Neutrophil (primary cell): ENCODE results near the gene NOP14.

ENCODE experiments used
- H3K27ac ChIP-seq: fragments of 200-600 bp; sonication (generic); 2 replicates; pipeline ENCODE4 v1.5.1; 2016; ENCODE audit warnings: mild to moderate bottlenecking, moderate library complexity
- H3K27me3 ChIP-seq: fragments of 200-600 bp; sonication (generic); 2 replicates; pipeline ENCODE4 v1.6.0; 2016; ENCODE audit warnings: mild to moderate bottlenecking
- H3K36me3 ChIP-seq: fragments of 200-600 bp; sonication (generic); 2 replicates; pipeline ENCODE4 v1.5.1; 2017
- H3K4me1 ChIP-seq, 2 experiments: fragments of 200-600 bp in 1 of 2; sonication (generic) in 1 of 2; 1 replicate in 1 of 2; 2 replicates in 1 of 2; pipeline versions ENCODE4 v1.5.1 to v1.6.1; 2013 to 2016; ENCODE audit warnings: low read depth in 1 of 2, low read length in 1 of 2, mild to moderate bottlenecking in 1 of 2, moderate library complexity in 1 of 2; ENCODE audit not compliant: control insufficient read depth in 1 of 2, insufficient read depth in 1 of 2
- H3K4me3 ChIP-seq, 2 experiments: fragments of 200-600 bp in 1 of 2; sonication (generic) in 1 of 2; 1 replicate in 1 of 2; 2 replicates in 1 of 2; pipeline ENCODE4 v1.5.1; 2013 to 2016; ENCODE audit warnings: low read depth in 1 of 2, low read length in 1 of 2, mild to moderate bottlenecking in 1 of 2, moderate library complexity in 1 of 2
- H3K9me3 ChIP-seq: fragments of 200-600 bp; sonication (generic); 2 replicates; pipeline ENCODE4 v1.5.1; 2016
- CTCF ChIP-seq: fragments of 200-600 bp; sonication (generic); IDR thresholded peaks from 2 replicates; pipeline ENCODE4 v1.5.1; 2016; ENCODE audit warnings: antibody characterized with exemption

NOP14 gene

GRCh38 chr4:2914256-2915126 is 48.7 kb downstream of the NOP14 start:
- Histone ChIP-seq H3K36me3 (peaks cover 83% of the 10 kb centered on the region), H3K27ac (peak overlapping the region; percentile 57), H3K27me3 (no peaks in the 10 kb centered on the region), H3K4me1 (peaks cover 4 to 8% of the 10 kb centered on the region in 2 experiments), H3K4me3 (no peak overlapping the region), H3K9me3 (no peaks in the 10 kb centered on the region)
- no peak for TF ChIP-seq CTCF

DNA sequence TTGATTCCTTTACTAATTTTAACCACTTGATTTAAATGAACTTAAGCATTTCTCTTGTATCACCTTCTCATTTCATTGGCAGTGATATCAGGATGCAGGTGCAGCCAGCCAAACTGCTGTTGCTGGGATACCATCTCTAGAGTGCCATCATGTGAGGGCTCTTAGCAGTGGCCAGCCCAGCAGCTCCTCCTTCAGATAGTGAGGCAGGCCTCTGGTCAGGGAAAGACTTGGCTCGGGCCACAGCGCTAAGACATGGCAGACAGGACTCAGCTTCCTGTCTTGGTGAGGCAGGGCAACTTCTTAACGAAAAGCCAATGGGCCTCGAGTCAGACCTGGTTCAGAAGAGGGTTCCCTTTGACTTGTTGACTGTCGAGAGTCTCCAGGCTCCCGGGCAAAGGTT is 50.0 kb downstream of the NOP14 start:
- no peak overlapping the region for H3K27ac ChIP-seq
- TF ChIP-seq CTCF = no peak
- peaks cover 92% of the 10 kb centered on the region for H3K36me3 ChIP-seq
- H3K27me3 ChIP-seq = no peaks in the 10 kb centered on the region
- H3K4me1 ChIP-seq = peaks cover 4 to 8% of the 10 kb centered on the region in 2 experiments
- no peaks in the 10 kb centered on the region for H3K9me3 ChIP-seq
- H3K4me3 ChIP-seq = no peak overlapping the region

DNA sequence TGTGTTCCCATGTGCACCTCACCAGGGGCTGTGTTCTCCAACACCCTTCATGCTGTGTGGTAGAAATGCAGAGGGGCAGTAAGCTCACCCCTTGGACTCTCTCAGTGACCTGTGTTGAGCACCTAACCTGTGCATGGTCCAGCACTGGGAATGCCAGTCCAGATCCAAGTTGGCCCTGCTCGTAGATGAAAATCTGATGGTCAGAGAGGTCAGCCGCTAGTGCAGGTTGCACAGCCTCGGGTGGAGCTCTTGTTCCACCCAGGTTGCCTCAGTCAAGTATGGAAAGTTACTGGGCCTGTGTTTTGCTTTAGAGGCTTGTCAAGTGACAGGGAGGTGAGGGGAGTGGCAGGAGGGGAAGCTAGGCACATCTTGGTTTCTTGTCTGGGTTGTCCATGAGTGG is 51.3 kb downstream of the NOP14 start:
- Histone ChIP-seq H3K9me3 (no peaks in the 10 kb centered on the region), H3K4me3 (no peak overlapping the region), H3K4me1 (peaks cover 4 to 8% of the 10 kb centered on the region in 2 experiments), H3K27ac (no peak overlapping the region), H3K27me3 (no peaks in the 10 kb centered on the region), H3K36me3 (peaks cover 97% of the 10 kb centered on the region)
- TF ChIP-seq CTCF = no peak

DNA sequence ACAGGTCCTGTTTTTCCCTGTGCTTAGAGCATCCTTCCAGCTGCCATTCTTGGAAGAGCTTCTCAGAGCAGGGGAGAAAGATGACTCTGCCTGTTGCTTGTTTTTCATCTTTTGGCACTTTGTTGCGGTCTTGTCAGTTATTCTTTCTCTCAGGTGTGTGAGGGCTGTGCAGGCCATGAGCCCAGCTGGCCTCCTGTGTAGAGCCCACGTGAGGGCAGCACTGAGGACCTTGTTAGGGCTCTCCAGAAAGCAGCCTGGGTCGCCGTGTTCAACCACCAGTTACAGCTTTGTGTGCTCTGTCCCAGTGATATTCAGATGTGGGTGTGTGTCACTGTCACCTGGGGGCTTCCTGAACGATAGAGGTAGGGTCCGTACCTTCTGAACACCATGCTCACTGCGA is 52.8 kb downstream of the NOP14 start:
- Histone ChIP-seq H3K4me1 (peaks cover 4 to 8% of the 10 kb centered on the region in 2 experiments), H3K27me3 (no peaks in the 10 kb centered on the region), H3K4me3 (no peak overlapping the region), H3K36me3 (peaks cover 97% of the 10 kb centered on the region), H3K9me3 (no peaks in the 10 kb centered on the region), H3K27ac (no peak overlapping the region)
- TF ChIP-seq CTCF = no peak

- H3K9me3 ChIP-seq = no peaks in the 10 kb centered on the region
- no peak overlapping the region for H3K27ac ChIP-seq
- H3K4me3 ChIP-seq = no peak overlapping the region
- peaks cover 4 to 8% of the 10 kb centered on the region in 2 experiments for H3K4me1 ChIP-seq
- H3K27me3 ChIP-seq = no peaks in the 10 kb centered on the region
- peaks cover 97% of the 10 kb centered on the region for H3K36me3 ChIP-seq
- no peak for TF ChIP-seq CTCF
These were observed 53.6 kb downstream of the NOP14 start for GRCh38 chr4:2909583-2909982.
